ENCODE results near the gene APOBR. TPM values are rescaled to one million over a fixed set of nuclear protein-coding genes. Genes with fewer than 3 reads are reported as not detected.
A peak's percentile ranks its signal among the peaks of the same experiment; 100 is the strongest.
"Not testable (repeated sequence)": the region's sequence is repeated elsewhere in the genome, so short reads cannot be mapped to it uniquely, and the experiment has no call there.

The APOBR gene
- total and polyA plus RNA-seq, 9 of the 15 experiments (the other 6 are each of a cell fraction or from before 2014, with no cell fraction given), result 0.08 to 6.1 (median 2.8) TPM; not detected in 1

- CTCF ChIA-PET (ENCODE audit: low intra/inter-chr PET ratio); ATAC-seq: not testable (repeated sequence)
These were observed 51.5 kb downstream of the APOBR start for GRCh38 chr16:28545964-28546363.

GRCh38 chr16:28546626-28547025, 52.2 kb downstream of the APOBR start:
- H3K4me1 ChIP-seq (replicated peaks in 1 of 2; ENCODE audit: control insufficient read depth in 2 of 2, insufficient read depth in 2 of 2, low read length in 2 of 2), result peaks cover 0 to 6% of the 10 kb centered on the region in 2 experiments; a peak in 2 of 5 replicates
- in situ Hi-C loops (cut with MboI) (loop anchor here (25.0 kb wide), 2 partner anchors 166 to 941 kb away; partner anchors contain the start of gene EIF3C), intact Hi-C loops (cut with micrococcal nuclease) (no loop called here)
- H3K9me3 ChIP-seq (replicated peaks; ENCODE audit: control insufficient read depth, insufficient read depth, low read depth, low read length), result no peaks in the 10 kb centered on the region
- no peak overlapping the region for H3K9ac ChIP-seq (ENCODE audit: insufficient read depth in 1 of 2, low read depth in 2 of 2, low read length in 2 of 2)
- no peaks in the 10 kb centered on the region for H3K9me1 ChIP-seq (ENCODE audit: control insufficient read depth, insufficient read depth, low read length)
- H2AFZ ChIP-seq (ENCODE audit: low read depth, low read length), result no peak overlapping the region
- ChIA-PET POLR2A (no interaction called here), CTCF (ENCODE audit: low intra/inter-chr PET ratio) (no interaction called here)
- FAIRE-seq, result no peak
- no peaks in the 10 kb centered on the region for H3K36me3 ChIP-seq (ENCODE audit: control insufficient read depth, insufficient read depth, low read length)
- H3K27ac ChIP-seq (ENCODE audit: extremely low read depth, low read depth, low read length), result no peak overlapping the region
- no TSS peak for BruUV-seq (replicated peaks)
- H3K79me2 ChIP-seq (ENCODE audit: control insufficient read depth, insufficient read depth, low read length), result no peaks in the 10 kb centered on the region
- H4K20me1 ChIP-seq (replicated peaks; ENCODE audit: control insufficient read depth, insufficient read depth, low read length), result no peaks in the 10 kb centered on the region
- DNase-seq (ENCODE audit: extremely low read depth in 1 of 4, low spot score in 3 of 4), result no peak
- ATAC-seq, result no peak
- H3K27me3 ChIP-seq (ENCODE audit: control insufficient read depth in 2 of 2, insufficient read depth in 2 of 2, low read length in 2 of 2), result peaks cover 0 to 21% of the 10 kb centered on the region in 2 experiments; a peak in 4 of 5 replicates
- H3K4me3 ChIP-seq, result no peak overlapping the region
- WGBS (ENCODE audit: insufficient coverage, low coverage, missing lambda C conversion rate), result 16% methylated on average over 7 of the region's 7 CpGs
- TF ChIP-seq LEF1 (IDR thresholded peaks at IDR 0.05) (no peak), NR4A1 (CRISPR knock-in tag; IDR thresholded peaks at IDR 0.05) (no peak), NR4A1 (tag; IDR thresholded peaks at IDR 0.05) (no peak), HMGXB4 (CRISPR knock-in tag; IDR thresholded peaks at IDR 0.05) (no peak), ARID3B (CRISPR knock-in tag; IDR thresholded peaks at IDR 0.05; ENCODE audit: borderline replicate concordance) (no peak), HNRNPLL (IDR thresholded peaks at IDR 0.05; ENCODE audit: low read depth, low read length, poor library complexity, severe bottlenecking) (no peak), ZNF395 (CRISPR knock-in tag; IDR thresholded peaks at IDR 0.05) (no peak), KDM4B (IDR thresholded peaks at IDR 0.05; ENCODE audit: borderline replicate concordance in 2 of 2, low read depth in 1 of 2) (no peak)
- no peak overlapping the region for H3K4me2 ChIP-seq (ENCODE audit: insufficient read depth, low read length)

More at GRCh38 chr16:28545964-28546363, 51.5 kb downstream of the APOBR start:
- H3K4me3 ChIP-seq; BruUV-seq (replicated peaks); H3K9me3 ChIP-seq (replicated peaks; ENCODE audit: control insufficient read depth, insufficient read depth, low read depth, low read length); H3K9me1 ChIP-seq (ENCODE audit: control insufficient read depth, insufficient read depth, low read length); H3K9ac ChIP-seq (ENCODE audit: insufficient read depth in 1 of 2, low read depth in 2 of 2, low read length in 2 of 2); H3K4me2 ChIP-seq (ENCODE audit: insufficient read depth, low read length); H3K79me2 ChIP-seq (ENCODE audit: control insufficient read depth, insufficient read depth, low read length); H4K20me1 ChIP-seq (replicated peaks; ENCODE audit: control insufficient read depth, insufficient read depth, low read length); POLR2A ChIA-PET; FAIRE-seq; H3K27ac ChIP-seq (ENCODE audit: extremely low read depth, low read depth, low read length); H3K4me1 ChIP-seq (replicated peaks in 1 of 2; ENCODE audit: control insufficient read depth in 2 of 2, insufficient read depth in 2 of 2, low read length in 2 of 2); DNase-seq (ENCODE audit: extremely low read depth in 1 of 4, low spot score in 3 of 4); intact Hi-C loops (cut with micrococcal nuclease); H3K36me3 ChIP-seq (ENCODE audit: control insufficient read depth, insufficient read depth, low read length); H2AFZ ChIP-seq (ENCODE audit: low read depth, low read length): not testable (repeated sequence)
- TF ChIP-seq ZNF3 (CRISPR knock-in tag; IDR thresholded peaks at IDR 0.05) (peak; percentile 84), BCOR (IDR thresholded peaks at IDR 0.05) (peak; percentile 21; the same call in 1 of the 2 replicates), RBM25 (IDR thresholded peaks at IDR 0.05; ENCODE audit: low read depth, low read length, severe bottlenecking) (peak; percentile 25)
- H3K27me3 ChIP-seq (ENCODE audit: control insufficient read depth in 2 of 2, insufficient read depth in 2 of 2, low read length in 2 of 2), result peaks cover 0 to 21% of the 10 kb centered on the region in 2 experiments; a peak in 4 of 5 replicates
- 10% methylated on average over 6 of the region's 7 CpGs for WGBS (ENCODE audit: insufficient coverage, low coverage, missing lambda C conversion rate)
- in situ Hi-C loops (cut with MboI), result loop anchor here (25.0 kb wide), 2 partner anchors 166 to 941 kb away; partner anchors contain the start of gene EIF3C
